Right lobe of liver (tissue), 6 donors: ENCODE measurements around the gene HCLS1. TPM values are rescaled to one million over a fixed set of nuclear protein-coding genes. Genes with fewer than 3 reads are reported as not detected.

Experiments used
- ATAC-seq, 4 donors: fragments of 200-7000 bp; cut with Tn5 transposase; one replicate each; pipeline ENCODE4 v1.9.1; 2020; ENCODE audit warnings: mild to moderate bottlenecking in 4 of 4, moderate library complexity in 4 of 4
- DNase-seq, 3 donors: peaks; one replicate each; pipeline ENCODE4 v3.0.0-alpha.2; 2020
- H3K27ac ChIP-seq, 3 donors: fragments of 200-600 bp; one replicate each; pipeline ENCODE4 v1.8.0; 2022
- H3K27me3 ChIP-seq, 2 donors: fragments of 200-600 bp; one replicate each; pipeline ENCODE4 v1.8.0; 2022
- H3K36me3 ChIP-seq, 4 donors: fragments of 200-600 bp; sonication (generic) in 1 of 4; one replicate each; pipeline versions ENCODE4 v1.5.1 to v1.8.0; 2017 to 2022; ENCODE audit warnings: control low read depth in 1 of 4
- H3K4me1 ChIP-seq, 4 donors: fragments of 200-600 bp; sonication (generic) in 1 of 4; one replicate each; pipeline versions ENCODE4 v1.5.1 to v1.8.0; 2017 to 2022; ENCODE audit warnings: control low read depth in 1 of 4
- H3K4me3 ChIP-seq, 3 donors: fragments of 200-600 bp; one replicate each; pipeline ENCODE4 v1.8.0; 2022
- H3K9me3 ChIP-seq, 4 donors: fragments of 200-600 bp; sonication (generic) in 1 of 4; one replicate each; pipeline versions ENCODE4 v1.5.1 to v1.8.0; 2017 to 2022; ENCODE audit warnings: control low read depth in 1 of 4
- POLR2A ChIP-seq: fragments of 450-650 bp; IDR thresholded peaks from one replicate; pipeline ENCODE4 v1.6.1; 2017; ENCODE audit warnings: antibody characterized with exemption, mild to moderate bottlenecking
- WGBS: methylation state at CpG from one replicate; pipeline ENCODE4 v1.1.6; 2018; ENCODE audit warnings: low coverage, low lambda C conversion rate; ENCODE audit not compliant: insufficient coverage; ENCODE audit errors: missing lambda C conversion rate; 5-methylcytosine and 5-hydroxymethylcytosine counted together
- intact Hi-C, 2 donors: fragments of 100-400 bp; cut with DNase I; formaldehyde crosslinking; loops; one replicate each; pipeline versions ENCODE4 v1.11.2 to v1.14.1; 2022
- total RNA-seq, 6 experiments: library from RNA; depleted of rRNA in 2 of 6; stranded (reverse); fragments of >200 nt in 2 of 6; fragmentation: NEBNext Ultra II Directional in 3 of 6; extraction: Animal tissue kit (Norgen Biotek cat#: 25700) in 3 of 6; gene quantifications; one replicate each; pipeline versions ENCODE4 v1.1.0 to v1.2.4, GENCODE V29; 2016 to 2023
- TF ChIP-seq, protein P1 (sequence below), 4 donors: fragments of 200-600 bp in 3 of 4; fragments of 450-650 bp in 1 of 4; IDR thresholded peaks; one replicate each; pipeline versions ENCODE4 v1.5.1 to v1.8.0; 2016 to 2022; ENCODE audit warnings: antibody characterized with exemption in 4 of 4, mild to moderate bottlenecking in 2 of 4
- donor health status: DM: no; HTN: yes; CAD: no.
- donor health status: DM: no; HTN: no; CAD: no.
- donor health status: DM: no; HTN: no; CAD: no.
- donor health status: DM: no; HTN: yes; CAD: no.
- donor health status: DM: no; HTN: yes; CAD: no.

Gene HCLS1
- total RNA-seq, 6 experiments from 2014 or later = 13.7 to 20.4 (median 16.9) TPM

DNA sequence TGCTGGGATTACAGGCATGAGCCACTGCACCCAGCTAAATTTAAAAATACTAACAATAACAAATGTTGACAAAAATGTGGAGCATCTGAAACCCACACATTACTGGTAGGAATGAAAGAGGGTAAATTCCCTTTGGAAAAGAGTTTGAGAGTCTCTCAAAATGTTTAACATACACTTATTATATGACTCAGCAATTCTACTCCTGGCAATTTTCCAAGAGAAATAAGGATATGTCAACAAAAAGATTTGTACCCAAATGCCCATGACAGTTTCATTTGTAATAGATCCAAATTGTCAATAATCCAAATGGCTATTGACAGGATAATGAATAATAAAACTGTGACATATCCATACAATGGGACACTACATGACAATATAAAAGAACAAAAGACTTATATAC is 9.0 kb downstream of the HCLS1 start:
- no peaks in the 10 kb centered on the region for H3K36me3 ChIP-seq
- H3K4me3 ChIP-seq = no peak overlapping the region
- intact Hi-C loops = no loop called here
- no peak overlapping the region for H3K27ac ChIP-seq
- DNase-seq (no peak), ATAC-seq (no peak)
- peaks cover 0 to 24% (median 8%) of the 10 kb centered on the region in 4 donors for H3K4me1 ChIP-seq
- TF ChIP-seq POLR2A = no peak
- TF ChIP-seq, protein P1, sequence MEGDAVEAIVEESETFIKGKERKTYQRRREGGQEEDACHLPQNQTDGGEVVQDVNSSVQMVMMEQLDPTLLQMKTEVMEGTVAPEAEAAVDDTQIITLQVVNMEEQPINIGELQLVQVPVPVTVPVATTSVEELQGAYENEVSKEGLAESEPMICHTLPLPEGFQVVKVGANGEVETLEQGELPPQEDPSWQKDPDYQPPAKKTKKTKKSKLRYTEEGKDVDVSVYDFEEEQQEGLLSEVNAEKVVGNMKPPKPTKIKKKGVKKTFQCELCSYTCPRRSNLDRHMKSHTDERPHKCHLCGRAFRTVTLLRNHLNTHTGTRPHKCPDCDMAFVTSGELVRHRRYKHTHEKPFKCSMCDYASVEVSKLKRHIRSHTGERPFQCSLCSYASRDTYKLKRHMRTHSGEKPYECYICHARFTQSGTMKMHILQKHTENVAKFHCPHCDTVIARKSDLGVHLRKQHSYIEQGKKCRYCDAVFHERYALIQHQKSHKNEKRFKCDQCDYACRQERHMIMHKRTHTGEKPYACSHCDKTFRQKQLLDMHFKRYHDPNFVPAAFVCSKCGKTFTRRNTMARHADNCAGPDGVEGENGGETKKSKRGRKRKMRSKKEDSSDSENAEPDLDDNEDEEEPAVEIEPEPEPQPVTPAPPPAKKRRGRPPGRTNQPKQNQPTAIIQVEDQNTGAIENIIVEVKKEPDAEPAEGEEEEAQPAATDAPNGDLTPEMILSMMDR (IDR thresholded peaks at IDR 0.05) = no peak
- no peaks in the 10 kb centered on the region for H3K27me3 ChIP-seq
- H3K9me3 ChIP-seq = no peaks in the 10 kb centered on the region

DNA sequence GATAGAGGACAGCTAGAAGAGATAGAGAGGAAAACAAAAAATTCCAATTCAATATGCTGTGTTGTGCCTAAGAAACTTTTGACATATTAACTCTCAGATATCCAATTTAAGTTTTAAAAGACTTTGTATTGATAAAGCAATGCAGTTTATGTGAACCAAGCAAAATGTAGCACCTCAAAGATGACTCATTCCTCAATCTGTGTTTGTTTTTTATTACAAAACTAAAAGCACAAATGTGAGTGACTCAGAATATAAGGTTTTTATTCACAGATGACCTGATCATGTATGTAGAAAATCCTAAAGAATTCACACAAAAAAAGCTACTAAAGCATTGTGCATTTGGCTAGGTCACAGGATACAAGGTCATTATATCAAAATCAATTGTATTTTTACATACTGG is 11.1 kb downstream of the HCLS1 start:
- H3K4me1 ChIP-seq = peaks cover 0 to 24% (median 8%) of the 10 kb centered on the region in 4 donors
- no peaks in the 10 kb centered on the region for H3K36me3 ChIP-seq
- TF ChIP-seq, protein P1 (IDR thresholded peaks at IDR 0.05) = no peak
- TF ChIP-seq POLR2A = no peak
- no peak for DNase-seq
- intact Hi-C loops = no loop called here
- ATAC-seq = peak in 1 of 4 donors; percentile 72
- no peaks in the 10 kb centered on the region for H3K9me3 ChIP-seq
- H3K27me3 ChIP-seq = no peaks in the 10 kb centered on the region
- no peak overlapping the region for H3K27ac ChIP-seq
- H3K4me3 ChIP-seq = no peak overlapping the region

DNA sequence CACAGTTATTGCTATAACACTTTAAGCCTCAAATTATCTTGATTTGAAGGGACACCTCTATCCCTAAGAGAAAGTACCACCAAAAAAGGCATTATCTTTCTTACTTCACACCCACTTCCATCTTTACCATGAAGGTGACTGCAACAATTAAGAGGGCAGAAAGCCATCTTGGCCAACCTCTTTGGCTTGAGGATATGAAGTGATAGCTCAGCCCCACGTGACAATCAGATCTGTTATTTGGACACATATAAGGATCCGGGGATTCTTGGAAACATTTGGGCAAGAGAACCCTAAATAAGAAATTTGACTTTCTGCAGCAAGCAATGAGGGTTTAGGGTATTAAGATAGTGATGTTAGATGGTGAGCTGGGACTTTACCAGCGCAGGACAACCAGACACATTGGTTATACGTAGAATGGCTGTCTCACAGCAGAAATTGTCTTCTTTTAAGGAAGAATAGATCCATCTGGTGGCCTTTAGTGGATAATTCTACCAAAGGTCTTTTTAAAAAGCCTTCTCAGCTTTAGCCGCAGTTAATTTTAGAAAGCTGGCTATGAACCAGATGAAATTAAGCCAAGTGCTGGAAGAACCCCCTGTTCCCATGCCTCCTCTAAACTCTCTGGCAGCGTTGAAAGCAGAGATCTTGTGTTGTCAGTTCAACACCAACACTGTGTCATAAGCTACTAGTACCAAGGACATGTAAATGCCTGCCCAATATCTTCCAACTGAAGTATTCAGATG is 12.3 kb downstream of the HCLS1 start:
- H3K4me3 ChIP-seq = no peak overlapping the region
- DNase-seq = no peak
- peaks cover 0 to 24% (median 8%) of the 10 kb centered on the region in 4 donors for H3K4me1 ChIP-seq
- 61% methylated on average over 6 of the region's 6 CpGs for WGBS
- H3K27ac ChIP-seq = peak overlapping the region in 1 of 3 donors; percentile 17
- H3K36me3 ChIP-seq = peaks cover 0 to under 1% (median 0%) of the 10 kb centered on the region in 4 donors
- no peaks in the 10 kb centered on the region for H3K9me3 ChIP-seq
- TF ChIP-seq, protein P1 (IDR thresholded peaks at IDR 0.05) = peak in 2 of 4 donors; percentile 15 to 30
- no peak for TF ChIP-seq POLR2A
- ATAC-seq = peak; percentile 42 to 96 (median 90)
- intact Hi-C loops = no loop called here
- H3K27me3 ChIP-seq = no peaks in the 10 kb centered on the region

DNA sequence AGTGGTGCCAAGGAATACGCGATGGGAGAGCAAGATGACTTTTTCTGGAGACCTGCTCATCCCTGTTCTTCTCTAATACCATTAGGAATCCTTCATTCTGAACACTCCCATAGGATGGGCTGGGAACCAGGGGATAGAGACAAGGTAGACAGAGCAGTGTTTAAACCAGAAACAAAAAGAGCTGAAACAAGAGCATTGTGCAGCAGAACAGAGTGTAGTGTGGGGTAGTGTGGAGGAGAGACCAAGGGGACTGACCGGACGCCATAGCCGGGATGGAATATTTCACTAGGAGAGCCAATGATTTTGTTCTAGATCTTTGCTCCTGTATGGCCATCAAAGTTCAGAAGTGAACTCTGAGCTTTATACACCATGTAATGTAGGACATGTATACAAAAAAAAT is 15.6 kb downstream of the HCLS1 start:
- TF ChIP-seq, protein P1 (IDR thresholded peaks at IDR 0.05) = no peak
- no peak for TF ChIP-seq POLR2A
- 94% methylated on average over 3 of the region's 5 CpGs for WGBS
- ATAC-seq (no peak), DNase-seq (no peak)
- intact Hi-C loops = no loop called here
- Histone ChIP-seq H3K27me3 (no peaks in the 10 kb centered on the region), H3K9me3 (no peaks in the 10 kb centered on the region), H3K27ac (no peak overlapping the region), H3K4me3 (no peak overlapping the region), H3K4me1 (peaks cover 0 to 23% (median 8%) of the 10 kb centered on the region in 4 donors), H3K36me3 (peaks cover 0 to 6% (median 0%) of the 10 kb centered on the region in 4 donors)
